LHCN-M2 (cell line): Measurements from ENCODE around the gene RBPJ. TPM values are rescaled to one million over a fixed set of nuclear protein-coding genes. Genes with fewer than 3 reads are reported as not detected.
"Not testable (repeated sequence)": the region's sequence is repeated elsewhere in the genome, so short reads cannot be mapped to it uniquely, and the experiment has no call there.

Experiments used
- DNase-seq: peaks from one replicate; pipeline ENCODE4 v3.0.0-alpha.2; 2012; ENCODE audit warnings: low read depth
- total RNA-seq: library from RNA; depleted of rRNA; stranded (reverse); fragments of >200 nt; gene quantifications from 2 replicates; pipeline ENCODE4 v1.2.3, GENCODE V29; 2014

RBPJ gene
- total RNA-seq, 1 experiment from 2014 or later, result 133 TPM

- peak; percentile 91 for DNase-seq
Measured at GRCh38 chr4:26342328-26343037, 21.7 kb downstream of the RBPJ start.

DNA sequence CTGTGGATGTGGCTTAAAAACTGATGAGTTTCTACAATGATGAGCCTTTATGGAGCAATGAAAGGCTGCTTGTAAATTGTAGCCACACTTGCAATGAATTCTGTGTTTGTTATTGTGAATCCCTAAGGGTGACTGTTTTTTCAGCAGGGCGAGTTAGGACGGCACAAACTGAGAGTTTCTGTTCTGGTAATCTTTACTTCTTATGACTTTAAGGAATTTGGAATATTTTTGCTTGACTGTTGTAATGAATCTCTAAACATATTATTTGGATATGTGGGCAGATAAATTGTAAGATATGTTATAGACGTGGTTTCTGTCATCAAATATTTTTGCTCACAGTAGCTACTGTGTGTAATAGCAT is 22.2 kb downstream of the RBPJ start:
- peak; percentile 74 for DNase-seq

GRCh38 chr4:26344901-26345564 is 24.2 kb downstream of the RBPJ start:
- peak; percentile 58 for DNase-seq

- DNase-seq, result no peak
Measured at GRCh38 chr4:26345565-26345938, 24.7 kb downstream of the RBPJ start.

GRCh38 chr4:26346203-26346620 is 25.4 kb downstream of the RBPJ start:
- peak; percentile 37 for DNase-seq

GRCh38 chr4:26349496-26349895 is 28.7 kb downstream of the RBPJ start:
- no peak for DNase-seq

DNA sequence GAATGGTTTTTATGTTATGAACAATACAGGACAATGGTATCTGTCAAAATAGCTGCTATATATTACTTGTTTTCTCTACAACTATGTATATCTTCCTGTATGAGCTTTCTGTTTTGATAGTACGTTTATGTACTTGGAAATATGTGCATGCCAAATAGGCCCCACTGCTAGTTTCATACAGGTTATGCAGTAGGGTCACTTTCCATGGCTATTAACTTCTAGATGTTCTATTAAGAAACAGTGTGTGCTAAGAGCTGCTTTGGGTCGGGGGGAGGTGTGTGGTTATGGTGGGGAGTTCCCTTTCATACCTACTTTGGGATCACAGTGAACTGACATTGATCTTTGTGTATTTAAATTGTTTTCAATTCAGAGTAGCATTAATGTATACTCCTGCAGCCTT is 30.9 kb downstream of the RBPJ start:
- DNase-seq, result no peak

GRCh38 chr4:26354491-26354890 is 33.7 kb downstream of the RBPJ start:
- DNase-seq, result no peak

DNA sequence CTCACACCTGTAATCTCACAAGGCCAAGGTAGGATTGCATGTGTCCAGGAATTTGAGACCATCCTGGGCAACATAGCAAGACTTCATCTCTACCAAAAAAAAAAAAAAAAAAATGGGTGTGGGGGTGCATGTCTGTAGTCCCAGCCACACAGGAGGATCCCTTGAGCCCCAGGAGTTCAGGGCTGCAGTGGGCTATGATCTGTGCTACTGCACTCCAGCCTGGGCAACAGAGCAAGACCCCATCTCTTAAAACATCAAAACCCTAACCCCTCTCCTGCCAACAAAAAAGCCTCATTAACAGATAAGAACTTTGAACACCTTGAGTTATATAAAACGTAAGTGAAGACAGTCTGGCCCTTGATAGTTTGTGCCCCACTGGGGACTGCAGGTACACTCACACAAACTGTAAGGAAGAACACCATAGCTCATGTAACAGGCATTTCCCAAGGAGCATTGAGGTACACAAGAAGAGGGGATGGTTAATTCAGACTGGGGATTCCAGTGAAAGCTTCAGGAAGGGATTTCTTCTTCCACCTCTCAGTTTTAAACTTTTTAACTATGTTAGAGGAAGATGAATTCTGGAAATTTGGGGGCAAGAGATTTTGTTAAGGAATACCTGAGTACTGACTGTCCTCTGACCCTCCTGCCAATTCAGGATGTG is 34.7 kb downstream of the RBPJ start:
- DNase-seq, result no peak

DNA sequence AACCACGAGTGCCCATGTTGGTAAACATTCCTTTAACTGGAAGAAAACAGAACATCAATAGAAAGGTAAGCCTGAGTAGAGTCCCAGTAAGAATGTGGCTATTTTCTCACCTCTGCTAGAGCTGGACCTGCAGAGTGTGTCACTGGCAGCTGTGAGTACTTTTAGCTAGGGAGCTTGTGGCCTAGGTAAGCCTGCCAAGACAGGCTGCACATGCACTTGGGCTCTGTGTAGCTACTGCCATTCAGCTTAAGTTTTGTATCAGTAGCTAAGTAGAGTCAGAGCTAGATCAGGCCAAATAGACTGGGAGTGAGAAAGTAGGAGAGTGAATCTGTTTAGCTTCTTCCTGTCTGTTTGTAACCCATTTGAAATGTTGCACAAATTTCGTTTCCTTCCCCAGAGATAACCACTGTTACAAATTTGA is 35.3 kb downstream of the RBPJ start:
- peak; percentile 18 for DNase-seq

- not testable (repeated sequence) for DNase-seq
Measured at GRCh38 chr4:26359521-26359920, 38.7 kb downstream of the RBPJ start.

DNA sequence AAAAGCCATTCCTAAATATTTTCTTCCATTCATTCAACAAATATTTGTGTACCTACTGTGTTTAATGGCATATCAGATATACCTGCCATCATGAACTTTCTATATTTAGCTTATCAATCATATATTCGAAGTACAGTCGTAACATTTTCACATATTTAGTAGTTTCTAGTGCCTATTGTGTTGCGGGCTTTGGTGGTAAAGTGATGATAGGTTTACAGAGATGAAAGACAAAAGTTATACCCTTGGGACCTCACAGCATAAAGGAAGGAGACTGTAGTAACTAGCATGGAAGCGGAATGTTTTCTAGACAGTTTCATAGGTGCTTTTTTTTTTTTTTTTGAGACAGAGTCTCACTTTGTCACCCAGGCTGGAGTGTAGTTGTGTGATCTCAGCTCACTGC is 39.5 kb downstream of the RBPJ start:
- no peak for DNase-seq

- DNase-seq, result no peak
Measured at GRCh38 chr4:26360864-26361263, 40.0 kb downstream of the RBPJ start.

DNA sequence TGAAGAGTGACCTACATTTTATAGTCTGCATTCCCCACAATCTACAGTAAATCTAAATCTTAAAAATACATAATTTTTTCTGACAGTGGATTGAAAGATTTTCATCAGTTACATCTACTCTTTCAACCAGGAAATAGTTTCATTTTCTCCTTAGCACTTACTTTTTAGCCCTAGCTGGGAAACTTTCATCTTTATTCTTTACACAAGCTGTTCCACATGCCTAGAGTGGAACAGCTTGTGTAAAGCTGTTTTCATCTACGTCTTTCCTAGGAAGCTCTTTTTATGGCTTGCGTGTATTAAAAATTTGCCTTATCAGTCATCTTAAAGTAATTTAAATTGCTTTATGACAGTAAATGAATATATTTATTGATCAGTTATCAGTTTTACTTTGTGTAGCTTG is 40.5 kb downstream of the RBPJ start:
- DNase-seq, result no peak

- DNase-seq, result no peak
Measured at GRCh38 chr4:26362745-26363439, 42.1 kb downstream of the RBPJ start.

GRCh38 chr4:26365537-26366150 is 44.8 kb downstream of the RBPJ start:
- no peak for DNase-seq

GRCh38 chr4:26367811-26368210 is 47.0 kb downstream of the RBPJ start:
- no peak for DNase-seq

GRCh38 chr4:26368685-26369084 is 47.9 kb downstream of the RBPJ start:
- DNase-seq, result no peak

GRCh38 chr4:26369132-26369531 is 48.3 kb downstream of the RBPJ start:
- DNase-seq, result no peak

DNA sequence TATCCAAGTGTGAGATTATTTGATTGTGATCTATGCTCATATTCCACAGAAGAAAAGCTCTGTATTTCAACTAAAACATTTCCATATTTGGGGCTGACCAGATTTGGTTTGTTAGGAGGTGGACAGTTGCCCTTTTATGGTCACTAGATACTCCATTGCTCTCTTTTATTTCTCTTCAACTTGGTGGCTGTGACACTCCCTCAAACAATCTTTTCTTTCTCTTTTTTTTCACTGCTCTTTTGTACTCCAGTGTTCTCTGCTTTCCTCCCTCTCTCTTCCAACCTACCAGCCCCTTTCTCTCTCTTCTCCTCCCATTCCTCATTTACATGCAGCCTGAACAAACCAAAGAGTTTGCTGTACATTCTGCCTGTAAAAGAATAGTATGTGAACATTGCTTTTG is 48.8 kb downstream of the RBPJ start:
- no peak for DNase-seq

DNA sequence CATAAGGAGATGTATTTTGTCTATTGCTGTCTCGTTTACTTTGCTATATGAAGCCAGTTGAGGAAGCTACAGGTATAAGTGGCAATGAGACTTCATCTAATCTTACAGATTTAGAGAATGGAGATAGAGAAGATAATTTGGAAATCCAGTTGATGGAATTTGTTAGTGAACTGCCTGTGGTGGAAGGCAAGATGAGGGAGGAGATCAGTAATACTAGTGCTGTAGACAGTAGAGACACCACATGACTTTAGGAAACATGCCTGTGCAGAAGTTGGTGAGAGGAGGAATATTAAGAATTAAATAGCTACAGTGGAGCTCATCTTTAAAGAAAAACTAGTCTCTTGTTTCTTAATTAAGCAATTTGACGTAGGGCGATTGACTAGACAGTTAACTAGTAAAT is 51.3 kb downstream of the RBPJ start:
- no peak for DNase-seq
